ENCODE data around the gene TRIM7. TPM values are rescaled to one million over a fixed set of nuclear protein-coding genes. Genes with fewer than 3 reads are reported as not detected.

Gene TRIM7
- total and polyA plus RNA-seq, 2 experiments from 2014 or later: 3.1 to 6.8 TPM

GRCh38 chr5:181198905-181199519 lies 6.0 kb downstream of the TRIM7 start:
- in situ Hi-C loops (cut with MboI): no loop called here
- WGBS, 2 experiments (ENCODE audit: low coverage in 1 of 2, low lambda C conversion rate in 2 of 2, missing lambda C conversion rate in 2 of 2): 66 to 72% methylated on average over 9 of the region's 9 CpGs
- H2AFZ ChIP-seq: no peak overlapping the region

GRCh38 chr5:181198106-181198685 lies 6.8 kb downstream of the TRIM7 start:
- Histone ChIP-seq H3K79me2 (ENCODE audit: insufficient read depth) (no peaks in the 10 kb centered on the region), H3K27me3 (replicated peaks; ENCODE audit: insufficient read depth) (no peaks in the 10 kb centered on the region), H3K4me1 (ENCODE audit: insufficient read depth) (no peaks in the 10 kb centered on the region), H3K9me3 (ENCODE audit: low read depth) (no peaks in the 10 kb centered on the region), H4K20me1 (ENCODE audit: insufficient read depth) (no peaks in the 10 kb centered on the region), H2AFZ (no peak overlapping the region), H3F3A (ENCODE audit: insufficient read depth) (no peaks in the 10 kb centered on the region), H3K9me2 (ENCODE audit: insufficient read depth) (no peaks in the 10 kb centered on the region), H3K9ac (no peak overlapping the region), H3K36me3 (ENCODE audit: low read depth) (no peaks in the 10 kb centered on the region), H3K27ac (no peak overlapping the region), H3K4me2 (ENCODE audit: unreplicated experiment) (no peak overlapping the region), H3K4me3 (no peak overlapping the region)
- DNase-seq: no peak
- 77 to 83% methylated on average over 10 to 12 of the region's 12 CpGs for WGBS, 2 experiments (ENCODE audit: low coverage in 1 of 2, low lambda C conversion rate in 2 of 2, missing lambda C conversion rate in 2 of 2)
- TF ChIP-seq EZH2 (IDR thresholded peaks at IDR 0.05; ENCODE audit: insufficient read depth, poor library complexity, severe bottlenecking) (no peak), EZH2phosphoT487 (IDR thresholded peaks at IDR 0.05; ENCODE audit: insufficient read depth, low read depth) (no peak)
- in situ Hi-C loops (cut with MboI): no loop called here

More at GRCh38 chr5:181198905-181199519, 6.0 kb downstream of the TRIM7 start:
- H3K4me1 ChIP-seq (ENCODE audit: insufficient read depth): no peaks in the 10 kb centered on the region
- no peak overlapping the region for H3K4me3 ChIP-seq
- no peaks in the 10 kb centered on the region for H3K9me2 ChIP-seq (ENCODE audit: insufficient read depth)
- no peak overlapping the region for H3K27ac ChIP-seq
- no peaks in the 10 kb centered on the region for H3F3A ChIP-seq (ENCODE audit: insufficient read depth)
- no peaks in the 10 kb centered on the region for H3K9me3 ChIP-seq (ENCODE audit: low read depth)
- H3K27me3 ChIP-seq (replicated peaks; ENCODE audit: insufficient read depth): no peaks in the 10 kb centered on the region
- H3K79me2 ChIP-seq (ENCODE audit: insufficient read depth): no peaks in the 10 kb centered on the region
- TF ChIP-seq EZH2phosphoT487 (IDR thresholded peaks at IDR 0.05; ENCODE audit: insufficient read depth, low read depth) (no peak), EZH2 (IDR thresholded peaks at IDR 0.05; ENCODE audit: insufficient read depth, poor library complexity, severe bottlenecking) (no peak)
- no peak for DNase-seq
- H3K9ac ChIP-seq: no peak overlapping the region
- H3K4me2 ChIP-seq (ENCODE audit: unreplicated experiment): no peak overlapping the region
- no peaks in the 10 kb centered on the region for H4K20me1 ChIP-seq (ENCODE audit: insufficient read depth)
- no peaks in the 10 kb centered on the region for H3K36me3 ChIP-seq (ENCODE audit: low read depth)

GRCh38 chr5:181197326-181197951 lies 7.6 kb downstream of the TRIM7 start:
- WGBS, 2 experiments (ENCODE audit: low coverage in 1 of 2, low lambda C conversion rate in 2 of 2, missing lambda C conversion rate in 2 of 2): 63 to 76% methylated on average over 8 of the region's 8 CpGs

GRCh38 chr5:181195249-181195761 lies 9.7 kb downstream of the TRIM7 start:
- DNase-seq: no peak
- no peak overlapping the region for H3K4me2 ChIP-seq (ENCODE audit: unreplicated experiment)
- no peak overlapping the region for H3K27ac ChIP-seq
- H2AFZ ChIP-seq: no peak overlapping the region
- H3K27me3 ChIP-seq (replicated peaks; ENCODE audit: insufficient read depth): no peaks in the 10 kb centered on the region
- no peak overlapping the region for H3K4me3 ChIP-seq
- no peaks in the 10 kb centered on the region for H3K9me2 ChIP-seq (ENCODE audit: insufficient read depth)
- no peak overlapping the region for H3K9ac ChIP-seq
- TF ChIP-seq EZH2 (IDR thresholded peaks at IDR 0.05; ENCODE audit: insufficient read depth, poor library complexity, severe bottlenecking) (no peak), EZH2phosphoT487 (IDR thresholded peaks at IDR 0.05; ENCODE audit: insufficient read depth, low read depth) (no peak)
- H3K36me3 ChIP-seq (ENCODE audit: low read depth): no peaks in the 10 kb centered on the region
- no peaks in the 10 kb centered on the region for H3K9me3 ChIP-seq (ENCODE audit: low read depth)
- in situ Hi-C loops (cut with MboI): no loop called here
- no peaks in the 10 kb centered on the region for H3K4me1 ChIP-seq (ENCODE audit: insufficient read depth)
- 85 to 92% methylated on average over 14 to 45 of the region's 45 CpGs for WGBS, 2 experiments (ENCODE audit: low coverage in 1 of 2, low lambda C conversion rate in 2 of 2, missing lambda C conversion rate in 2 of 2)
- no peaks in the 10 kb centered on the region for H3F3A ChIP-seq (ENCODE audit: insufficient read depth)
- no peaks in the 10 kb centered on the region for H3K79me2 ChIP-seq (ENCODE audit: insufficient read depth)
- H4K20me1 ChIP-seq (ENCODE audit: insufficient read depth): no peaks in the 10 kb centered on the region

More at GRCh38 chr5:181197326-181197951, 7.6 kb downstream of the TRIM7 start:
- Histone ChIP-seq H3K9me2 (ENCODE audit: insufficient read depth) (no peaks in the 10 kb centered on the region), H3K36me3 (ENCODE audit: low read depth) (no peaks in the 10 kb centered on the region), H3K4me2 (ENCODE audit: unreplicated experiment) (no peak overlapping the region), H3K4me3 (no peak overlapping the region), H3K9ac (no peak overlapping the region), H3K4me1 (ENCODE audit: insufficient read depth) (no peaks in the 10 kb centered on the region), H3K27me3 (replicated peaks; ENCODE audit: insufficient read depth) (no peaks in the 10 kb centered on the region), H3K27ac (no peak overlapping the region), H4K20me1 (ENCODE audit: insufficient read depth) (no peaks in the 10 kb centered on the region), H2AFZ (no peak overlapping the region), H3F3A (ENCODE audit: insufficient read depth) (no peaks in the 10 kb centered on the region), H3K9me3 (ENCODE audit: low read depth) (no peaks in the 10 kb centered on the region), H3K79me2 (ENCODE audit: insufficient read depth) (no peaks in the 10 kb centered on the region)
- no peak for DNase-seq
- in situ Hi-C loops (cut with MboI): no loop called here
- TF ChIP-seq EZH2 (IDR thresholded peaks at IDR 0.05; ENCODE audit: insufficient read depth, poor library complexity, severe bottlenecking): no peak
- no peak for TF ChIP-seq EZH2phosphoT487 (IDR thresholded peaks at IDR 0.05; ENCODE audit: insufficient read depth, low read depth)
